M059J (cell line): ENCODE results near the gene MVB12A. TPM values are rescaled to one million over a fixed set of nuclear protein-coding genes. Genes with fewer than 3 reads are reported as not detected.
A peak's percentile ranks its signal among the peaks of the same experiment; 100 is the strongest.

Source experiments
- DNase-seq: peaks from one replicate; pipeline ENCODE4 v3.0.0-alpha.2; 2012; ENCODE audit warnings: low read depth
- total RNA-seq: library from RNA; depleted of rRNA; stranded (reverse); fragments of >200 nt; shearing (Covaris generic); gene quantifications from 2 replicates; pipeline ENCODE4 v1.2.3, GENCODE V29; 2014

MVB12A gene
- total RNA-seq, 1 experiment from 2014 or later, result 144 TPM

GRCh38 chr19:17404621-17405249, 15.1 kb upstream of the MVB12A start:
- no peak for DNase-seq

GRCh38 chr19:17405250-17406045, 14.4 kb upstream of the MVB12A start, which contains the start of gene BST2:
TSS of gene BST2 (minus strand) at chr19:17405630. CDS start at chr19:17405575, 55 bp downstream.
- DNase-seq, result peak; percentile 97

- peak; percentile 93 for DNase-seq
Measured at GRCh38 chr19:17406046-17406886, 13.6 kb upstream of the MVB12A start.

- DNase-seq, result no peak
Measured at GRCh38 chr19:17406887-17407196, 13.0 kb upstream of the MVB12A start.

- no peak for DNase-seq
Measured at GRCh38 chr19:17409990-17410389, 9.9 kb upstream of the MVB12A start.

GRCh38 chr19:17411801-17412200, 8.0 kb upstream of the MVB12A start:
- DNase-seq, result no peak

GRCh38 chr19:17414097-17414496, 5.8 kb upstream of the MVB12A start:
- no peak for DNase-seq

GRCh38 chr19:17415121-17415520, 4.7 kb upstream of the MVB12A start:
- no peak for DNase-seq

GRCh38 chr19:17418710-17419109, 1.1 kb upstream of the MVB12A start:
- peak; percentile 33 for DNase-seq

GRCh38 chr19:17419154-17419620, 660 bp upstream of the MVB12A start:
- peak; percentile 37 for DNase-seq

GRCh38 chr19:17420475-17420924, 653 bp downstream of the MVB12A start:
- DNase-seq, result peak; percentile 39

- DNase-seq, result no peak
Measured at GRCh38 chr19:17421942-17422341, 2.1 kb downstream of the MVB12A start.

GRCh38 chr19:17423429-17424208, 3.8 kb downstream of the MVB12A start:
- no peak for DNase-seq

- no peak for DNase-seq
Measured at GRCh38 chr19:17424743-17425365, 5.0 kb downstream of the MVB12A start.

- DNase-seq, result no peak
Measured at GRCh38 chr19:17429641-17430113, 9.8 kb downstream of the MVB12A start.

- no peak for DNase-seq
Measured at GRCh38 chr19:17431417-17431816, 11.6 kb downstream of the MVB12A start.

- DNase-seq, result no peak
Measured at GRCh38 chr19:17435218-17435617, 15.4 kb downstream of the MVB12A start.

- DNase-seq, result no peak
Measured at GRCh38 chr19:17436094-17436873, 16.4 kb downstream of the MVB12A start.

- no peak for DNase-seq
Measured at GRCh38 chr19:17436874-17437267, 17.0 kb downstream of the MVB12A start.
